KG1 (cell line): ENCODE measurements around the gene CGB5.

Experiments used
- DNase-seq: peaks from one replicate; lab custom pipeline; 2025; lab: John Stamatoyannopoulos, UW

Gene CGB5

GRCh38 chr19:49086296-49086695 is 42.6 kb downstream of the CGB5 start:
- DNase-seq: no peak

DNA sequence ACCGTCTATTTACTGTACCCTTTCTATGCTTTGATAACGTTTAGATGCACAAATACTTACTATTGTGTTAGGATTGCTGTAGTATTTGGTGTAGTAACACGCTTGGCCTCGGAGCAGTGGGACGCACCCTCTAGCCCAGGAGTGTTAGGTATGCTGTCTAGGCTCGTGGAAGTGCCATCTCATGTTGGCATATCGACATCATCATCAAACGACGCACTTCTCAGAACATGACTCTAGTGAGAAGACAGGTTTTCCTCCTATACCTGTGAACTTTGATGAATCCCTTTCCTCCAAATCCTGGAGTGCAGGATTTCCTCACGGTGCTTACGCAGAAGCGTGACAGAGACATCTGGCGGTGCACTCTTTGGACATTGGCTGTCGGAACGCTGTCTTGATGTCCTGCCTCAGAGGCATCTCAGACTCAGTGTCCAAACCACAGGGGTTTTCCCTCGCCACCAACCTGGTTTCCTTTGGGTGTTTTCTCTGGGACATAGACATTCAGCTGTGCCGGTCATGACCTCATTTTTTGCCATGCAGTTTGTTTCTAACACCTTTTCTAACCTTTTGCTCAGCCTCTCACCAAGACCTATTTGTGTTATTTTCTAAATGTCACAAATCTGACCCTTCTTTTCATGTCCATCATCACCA is 47.9 kb downstream of the CGB5 start:
- DNase-seq: no peak

DNA sequence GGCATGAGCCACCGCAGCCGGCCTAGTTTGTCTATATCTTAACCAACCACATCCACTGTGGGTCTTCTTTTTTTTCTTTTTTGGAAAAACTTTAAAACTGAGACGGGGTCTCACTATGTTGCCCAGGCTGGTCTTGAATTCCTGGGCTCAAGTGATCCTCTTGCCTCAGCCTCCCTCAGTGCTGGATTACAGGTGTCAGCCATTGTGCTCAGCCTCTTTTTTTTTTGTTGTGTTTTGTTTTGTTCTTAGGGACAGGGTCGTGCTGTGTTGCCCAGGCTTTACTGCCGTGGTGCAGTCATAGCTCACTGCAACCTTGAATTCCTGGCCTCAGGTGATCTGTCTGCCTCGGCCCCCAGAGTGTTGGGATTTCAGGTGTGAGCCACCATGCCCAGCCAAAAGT is 49.0 kb downstream of the CGB5 start:
- DNase-seq: no peak
